HTR-8/SVneo (cell line): ENCODE measurements around the gene MPPED1.

Source experiments
- DNase-seq: peaks from one replicate; pipeline ENCODE4 v3.0.0; 2011; ENCODE audit warnings: low spot score, mixed read lengths; ENCODE audit not compliant: insufficient read length
- FAIRE-seq: peaks from 2 replicates; lab custom pipeline; 2011; peaks lifted over from hg19 to GRCh38; lab: Jason Lieb, UNC

MPPED1 gene

DNA sequence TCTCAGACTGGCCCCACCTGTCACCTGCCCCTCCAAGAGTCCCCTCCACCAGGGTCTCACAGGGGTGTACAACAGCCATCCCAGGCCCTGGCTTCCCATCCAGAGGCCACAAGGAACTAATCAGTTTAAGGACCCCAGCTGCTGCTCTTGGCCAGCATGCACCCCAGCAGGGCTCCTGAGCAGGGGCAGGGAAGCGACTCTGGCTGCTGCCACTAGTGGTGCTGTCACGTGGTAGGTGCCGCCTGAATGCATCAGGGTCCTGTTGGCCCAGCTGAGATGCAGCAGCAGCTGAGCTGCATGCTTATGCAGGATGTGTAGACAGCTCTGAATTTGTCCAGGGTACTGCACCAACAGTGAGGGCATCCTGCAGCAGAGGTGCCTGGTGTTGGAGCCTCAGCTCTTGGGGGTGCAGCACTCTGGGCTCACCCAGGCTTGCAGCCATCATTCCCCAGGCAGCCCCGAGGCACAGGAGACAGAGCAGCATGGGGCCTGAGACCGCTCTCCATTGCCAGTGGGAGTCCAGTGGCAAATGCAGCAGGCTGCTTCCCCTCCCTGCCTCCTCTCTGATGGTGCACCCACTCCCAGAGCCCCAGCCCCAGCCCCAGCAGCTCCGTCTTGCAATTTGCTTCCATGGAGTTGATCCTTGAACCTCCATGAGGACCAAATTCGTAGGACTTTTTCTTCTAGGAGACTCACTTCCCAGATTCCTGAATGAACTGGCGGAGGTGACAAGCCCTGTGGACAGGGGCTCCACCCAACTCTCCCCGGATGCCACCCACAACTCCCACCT, 98.7 kb downstream of the MPPED1 start:
- FAIRE-seq (no peak), DNase-seq (no peak)

DNA sequence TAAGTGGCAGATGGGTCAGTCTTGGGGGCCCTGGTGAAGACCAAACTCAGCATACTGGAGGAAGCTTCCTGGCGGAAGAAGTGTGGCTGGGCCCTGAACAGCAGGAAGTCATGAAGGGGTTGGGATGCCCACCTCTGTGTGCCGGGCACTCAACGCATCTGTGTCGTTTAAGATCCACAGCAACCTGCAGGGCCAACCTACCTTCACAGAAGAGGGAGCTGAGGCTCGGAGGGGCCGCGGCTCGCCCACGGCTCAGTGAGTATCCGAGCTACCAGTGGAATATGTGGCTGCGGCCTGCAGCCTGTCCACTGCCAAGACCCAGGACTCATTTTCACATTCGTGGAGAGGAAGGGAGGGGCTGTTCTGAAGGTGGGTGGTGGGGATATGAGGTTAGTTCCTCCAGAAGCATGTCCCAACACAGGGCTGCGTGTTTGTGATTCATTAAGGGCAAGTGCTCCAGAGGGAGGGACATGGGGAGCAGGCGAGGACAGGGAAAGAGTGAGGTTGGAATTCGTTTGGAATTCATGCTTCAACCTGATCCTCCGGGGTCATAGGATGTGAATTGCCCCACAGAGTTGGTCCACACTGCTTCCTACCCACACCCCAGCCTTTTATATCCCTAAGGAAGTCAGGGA, 99.6 kb downstream of the MPPED1 start:
- no peak for FAIRE-seq
- no peak for DNase-seq

DNA sequence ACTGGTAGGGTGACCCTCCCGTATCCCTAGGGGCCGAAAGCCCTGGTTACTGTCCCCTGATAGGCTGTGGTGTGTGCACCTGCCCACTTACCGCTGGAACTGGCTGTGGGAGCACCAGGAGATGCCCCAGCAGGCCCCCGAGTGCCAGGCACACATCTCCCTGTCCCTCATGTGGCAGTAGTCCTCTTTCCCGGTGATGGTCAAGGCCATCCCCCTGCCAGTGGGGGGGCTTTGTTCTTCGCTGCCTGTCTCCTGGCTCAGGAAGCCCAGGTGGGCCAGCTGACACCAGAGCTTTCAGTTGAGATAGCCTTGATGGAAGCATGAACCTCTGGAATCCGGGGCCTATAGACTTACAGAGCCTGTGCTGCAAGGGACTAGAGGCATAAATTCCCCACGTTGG, 100.5 kb downstream of the MPPED1 start:
- no peak for DNase-seq

DNA sequence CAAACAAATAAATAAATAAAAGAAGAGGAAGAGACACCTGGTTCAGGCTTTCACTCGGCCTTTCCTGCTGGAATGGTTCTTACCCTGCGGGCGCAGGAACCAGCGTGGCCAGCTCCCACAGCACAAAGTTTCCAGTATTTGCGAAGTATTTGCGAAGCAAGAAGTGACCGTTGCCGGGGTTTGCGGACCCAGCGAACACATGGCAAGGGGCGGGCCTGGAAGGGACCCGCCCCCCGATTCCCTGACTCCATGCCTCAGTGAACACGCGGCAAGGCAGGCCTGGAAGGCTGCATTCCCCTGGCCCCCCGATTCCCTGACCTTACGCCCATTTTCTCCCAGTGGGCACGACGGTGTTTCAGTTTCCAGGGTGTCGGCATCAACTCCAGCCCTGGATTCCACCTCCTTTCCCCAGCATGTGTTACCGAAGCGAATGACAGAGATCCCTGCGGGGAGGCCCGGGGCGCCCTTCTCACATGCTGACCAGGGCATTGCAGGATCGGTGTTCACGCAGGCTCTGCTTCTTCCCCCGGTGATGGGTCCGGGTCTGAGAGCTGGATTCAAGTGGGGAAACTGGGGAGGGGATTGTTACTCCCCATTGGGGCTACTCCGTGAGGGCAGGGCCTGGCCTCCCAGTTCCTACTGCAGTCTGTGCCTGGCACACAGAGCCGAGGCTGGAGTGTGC, 102.8 kb downstream of the MPPED1 start:
- no peak for DNase-seq
- FAIRE-seq = no peak

More for the DNA sequence above, 100.5 kb downstream of the MPPED1 start:
- no peak for FAIRE-seq

DNA sequence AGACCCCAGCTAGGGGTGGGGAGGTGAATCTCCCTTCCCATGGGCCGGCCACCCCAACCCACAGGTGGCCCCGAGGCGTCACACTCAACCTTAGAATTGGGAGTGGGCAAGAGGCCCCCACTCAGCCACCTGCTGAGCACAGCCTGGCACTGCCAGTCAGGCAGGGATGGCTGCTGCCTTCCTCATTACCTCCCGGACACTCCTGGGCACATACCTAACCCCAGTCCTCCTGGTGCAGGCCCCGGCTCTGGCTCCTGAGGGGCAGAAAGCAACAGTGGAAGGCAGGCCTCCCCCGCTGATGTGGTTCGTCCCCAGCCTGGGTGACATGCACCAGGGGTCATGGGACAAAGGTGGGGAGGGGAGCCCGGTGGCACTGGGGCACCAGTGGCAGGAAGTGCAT, 103.6 kb downstream of the MPPED1 start:
- FAIRE-seq (no peak), DNase-seq (no peak)

DNA sequence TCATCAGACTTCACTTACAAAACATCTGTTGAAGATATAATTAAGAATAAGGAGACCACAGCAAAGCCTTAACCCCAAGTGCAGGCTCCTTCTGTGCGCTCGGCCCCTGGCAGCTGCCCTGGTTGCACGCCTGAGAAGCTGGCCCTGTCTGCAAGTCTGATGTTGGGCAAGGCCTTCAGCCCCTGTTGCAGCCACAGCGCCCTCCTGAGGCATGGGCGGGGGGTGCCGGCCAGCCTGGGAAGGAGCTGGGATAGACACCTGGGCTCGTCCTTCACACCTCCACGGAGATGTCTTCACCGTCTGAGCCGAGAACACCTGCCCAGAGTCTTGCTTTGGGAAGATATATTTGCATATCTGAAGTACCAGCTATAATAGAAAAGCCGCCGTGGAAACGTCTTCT, 104.1 kb downstream of the MPPED1 start:
- DNase-seq (no peak), FAIRE-seq (no peak)

DNA sequence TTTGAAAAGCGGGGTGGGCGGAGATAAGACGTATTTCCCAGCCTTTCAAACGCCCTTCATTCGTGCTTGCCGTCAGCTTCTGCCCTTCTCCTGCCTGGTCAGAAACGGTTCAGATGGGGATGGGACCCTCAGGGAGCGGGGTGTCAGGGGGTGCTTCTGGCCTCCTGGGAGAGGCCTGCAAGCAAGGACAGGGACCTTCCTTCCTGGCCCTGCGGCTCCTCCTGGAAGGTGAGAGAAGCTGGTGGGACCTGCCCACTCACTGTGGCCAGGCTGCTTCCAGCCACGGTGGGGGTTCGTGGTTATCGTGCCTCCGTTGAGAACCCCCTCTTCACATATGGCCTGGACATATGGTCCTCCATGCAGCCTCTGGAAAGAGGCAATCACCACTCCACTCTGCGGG, 104.6 kb downstream of the MPPED1 start:
- FAIRE-seq = no peak

DNA sequence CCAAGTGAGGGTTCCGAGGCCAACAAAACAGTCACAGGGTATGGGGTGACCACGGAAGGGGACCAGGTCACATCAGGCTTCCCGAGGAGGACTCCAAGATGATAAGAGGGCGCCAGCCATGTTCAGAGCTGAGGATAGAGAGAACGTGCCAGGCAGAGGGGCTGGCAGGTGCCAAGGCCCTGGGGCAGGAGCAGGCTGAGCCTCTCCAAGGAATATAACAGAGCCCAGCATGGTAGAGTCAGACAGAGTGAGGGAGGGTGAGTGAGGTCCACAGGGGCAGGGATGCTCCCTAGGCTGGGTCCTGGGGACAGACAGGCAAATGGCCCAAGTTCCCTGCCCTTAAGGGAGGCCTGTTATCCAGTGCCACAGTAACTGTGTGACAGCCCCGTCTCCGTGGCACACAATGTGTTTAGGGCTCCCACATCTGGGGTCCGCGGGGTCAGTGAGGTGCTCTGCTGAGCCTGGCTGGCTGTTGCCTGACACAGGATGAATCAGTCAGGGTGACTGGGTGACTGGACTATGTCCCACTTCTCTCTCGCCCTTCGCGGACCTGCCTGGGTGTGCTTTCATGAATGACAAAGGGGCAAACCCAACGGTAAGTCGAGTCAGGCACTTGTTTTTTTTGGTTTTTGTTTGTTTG, 105.3 kb downstream of the MPPED1 start:
- no peak for FAIRE-seq

More for the DNA sequence above, 104.6 kb downstream of the MPPED1 start:
- no peak for DNase-seq

DNA sequence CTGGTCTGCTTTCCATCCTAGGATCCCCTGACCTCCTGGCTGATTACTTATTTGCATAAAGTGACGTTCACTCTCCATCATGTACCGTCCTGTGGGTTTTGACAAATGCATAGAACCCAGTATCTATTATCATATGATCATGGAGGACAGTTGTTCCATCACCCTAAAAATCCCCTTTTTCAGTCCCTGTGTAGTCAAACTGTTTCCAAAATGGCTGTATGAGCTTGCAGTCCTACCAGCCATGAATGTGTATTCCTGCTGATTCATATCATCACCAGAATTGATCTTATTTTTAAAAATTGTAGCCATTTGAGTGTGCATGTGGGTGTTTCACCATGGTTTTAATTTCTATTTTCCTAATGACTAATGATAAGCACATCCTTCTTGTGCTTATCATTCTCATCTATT, 108.8 kb downstream of the MPPED1 start:
- FAIRE-seq = no peak
- no peak for DNase-seq

More for the DNA sequence above, 105.3 kb downstream of the MPPED1 start:
- no peak for DNase-seq

DNA sequence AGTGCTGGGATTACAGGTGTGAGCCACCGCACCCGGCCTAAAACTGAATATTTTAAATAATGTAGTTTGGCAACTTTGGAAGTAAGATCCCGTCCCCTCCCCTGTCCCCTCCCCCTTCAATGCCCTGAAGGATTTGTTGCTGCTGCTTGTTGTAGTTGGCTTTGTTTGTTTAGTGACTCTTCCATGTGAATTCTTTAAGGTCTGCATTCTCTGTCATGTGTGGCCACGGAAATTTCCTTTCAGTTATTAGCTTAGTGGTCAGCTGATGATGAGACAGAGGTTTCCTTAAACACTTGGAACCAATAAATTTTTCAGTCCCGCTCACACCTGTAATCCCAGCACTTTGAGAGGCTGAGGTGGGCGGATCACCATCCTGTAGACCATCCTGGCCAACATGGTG, 109.9 kb downstream of the MPPED1 start:
- FAIRE-seq = no peak
- no peak for DNase-seq

DNA sequence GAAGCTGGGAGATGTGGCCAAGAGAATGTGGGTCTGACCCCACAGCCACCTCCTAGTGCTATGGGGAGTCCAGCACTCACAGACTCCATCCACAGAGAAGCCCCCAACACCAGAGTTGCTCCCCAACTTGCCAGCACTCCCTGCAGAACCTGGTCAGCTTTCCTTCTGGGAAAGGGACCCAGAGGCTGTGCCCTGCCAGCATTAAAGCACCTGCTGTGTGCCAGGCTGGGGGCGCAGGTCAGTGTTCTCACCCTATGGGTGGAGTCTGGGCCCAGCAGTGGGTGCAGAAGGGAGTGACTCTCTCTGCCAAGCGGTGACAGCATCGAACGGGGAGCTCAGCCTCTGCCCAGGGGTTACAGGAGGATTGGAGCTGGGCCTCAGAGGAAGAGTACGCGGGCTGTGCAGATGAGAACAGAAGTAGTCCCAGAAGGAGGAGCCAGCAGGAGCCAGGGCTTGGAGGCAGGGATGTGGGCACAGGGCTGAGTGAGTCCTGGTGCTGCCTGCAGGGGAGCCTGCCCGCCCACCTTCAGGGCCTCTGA, 114.4 kb downstream of the MPPED1 start:
- FAIRE-seq (no peak), DNase-seq (no peak)

DNA sequence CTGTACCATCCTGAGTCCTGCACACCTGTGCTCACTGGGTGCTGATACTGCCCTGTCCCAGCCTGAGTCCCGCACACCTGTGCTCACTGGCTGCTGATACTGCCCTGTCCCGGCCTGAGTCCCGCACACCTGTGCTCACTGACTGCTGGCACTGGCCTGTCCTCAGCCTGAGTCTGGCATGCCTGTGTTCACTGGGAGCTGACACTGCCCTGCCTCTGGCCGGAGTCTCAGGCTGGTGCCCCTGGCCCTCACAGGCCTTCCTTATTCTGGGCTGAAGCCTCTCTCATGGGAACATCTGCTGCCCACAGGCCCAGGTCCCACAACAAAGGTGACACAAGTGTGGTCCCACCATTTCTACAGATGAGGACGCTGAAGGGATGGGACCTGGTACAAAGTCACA, 115.1 kb downstream of the MPPED1 start:
- FAIRE-seq = no peak
- DNase-seq = no peak

DNA sequence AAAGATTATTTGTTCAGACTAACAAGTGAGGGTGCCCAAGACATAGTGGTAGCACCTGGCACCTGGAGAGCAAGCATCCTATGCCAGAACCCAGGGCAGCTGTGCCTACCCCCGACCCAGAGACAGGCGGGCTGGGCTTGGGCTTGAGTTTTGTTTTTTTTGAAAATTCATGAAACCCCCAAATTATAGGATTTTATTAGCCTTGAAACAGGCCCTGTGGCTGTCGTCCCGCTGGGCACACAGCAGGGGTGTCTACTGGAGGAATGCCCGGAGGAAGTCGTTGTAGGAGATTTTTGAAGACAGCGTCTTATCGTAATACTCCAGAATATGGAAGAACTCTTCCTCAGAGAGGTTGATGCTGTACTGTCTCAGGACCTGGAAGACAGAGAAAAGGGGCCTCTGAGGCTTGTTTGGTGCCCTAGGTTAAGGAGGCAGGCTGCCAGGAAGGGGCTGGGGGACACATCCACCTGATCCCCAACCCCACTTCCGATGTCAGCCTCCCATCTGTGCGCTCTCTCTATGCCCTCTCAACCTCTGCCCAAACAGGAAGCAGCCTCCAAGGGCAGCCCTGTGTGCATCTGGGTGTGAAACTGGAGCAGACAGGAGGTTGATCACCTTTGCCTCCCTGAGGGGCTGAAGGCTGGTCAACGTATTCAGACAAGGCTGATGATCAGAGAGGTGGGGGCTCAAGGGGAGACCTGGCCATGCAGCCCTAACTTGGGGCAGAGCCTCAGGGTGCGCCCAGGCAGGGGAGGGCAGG, 117.0 kb downstream of the MPPED1 start:
- FAIRE-seq = no peak
- no peak for DNase-seq

DNA sequence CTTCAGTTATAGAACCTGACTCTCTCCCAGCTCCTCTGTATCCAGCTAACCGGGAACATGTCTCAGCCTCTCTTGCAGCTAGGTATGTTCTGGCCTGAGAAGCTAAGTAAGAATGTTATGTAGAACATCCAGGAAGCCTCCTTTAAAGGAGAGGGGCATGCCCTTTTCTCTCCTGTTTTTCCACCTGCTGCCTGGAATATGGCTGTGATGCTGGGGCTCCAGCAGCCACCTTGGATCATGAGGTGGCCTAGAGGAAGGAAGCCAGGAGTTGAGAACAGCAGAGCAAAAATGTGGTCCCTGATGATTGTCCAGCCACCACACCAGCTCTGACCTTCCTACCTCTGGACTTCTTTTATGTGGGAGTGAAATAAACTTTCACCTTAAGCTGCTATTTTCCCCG, 117.6 kb downstream of the MPPED1 start:
- no peak for DNase-seq
- FAIRE-seq = no peak

DNA sequence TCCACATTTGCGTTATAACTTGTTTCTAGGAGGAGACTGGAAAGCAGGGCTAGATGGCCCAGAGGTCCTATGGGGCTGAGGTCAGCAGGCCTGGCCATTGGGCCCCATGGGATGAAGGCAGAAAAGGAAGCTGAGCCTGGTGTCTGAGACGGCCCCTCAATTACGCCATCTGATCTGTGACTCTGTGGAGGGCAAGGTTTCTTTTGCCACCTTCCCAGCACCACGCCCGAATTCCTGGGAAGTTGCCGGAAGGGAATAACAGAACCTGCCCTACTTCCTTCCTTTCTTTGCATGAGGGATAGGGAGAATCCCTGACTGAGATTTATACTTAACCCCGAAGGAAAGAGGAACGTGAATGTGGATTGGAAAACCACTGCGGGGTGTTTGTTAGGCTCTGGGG, 118.1 kb downstream of the MPPED1 start:
- DNase-seq = no peak
- FAIRE-seq = no peak

DNA sequence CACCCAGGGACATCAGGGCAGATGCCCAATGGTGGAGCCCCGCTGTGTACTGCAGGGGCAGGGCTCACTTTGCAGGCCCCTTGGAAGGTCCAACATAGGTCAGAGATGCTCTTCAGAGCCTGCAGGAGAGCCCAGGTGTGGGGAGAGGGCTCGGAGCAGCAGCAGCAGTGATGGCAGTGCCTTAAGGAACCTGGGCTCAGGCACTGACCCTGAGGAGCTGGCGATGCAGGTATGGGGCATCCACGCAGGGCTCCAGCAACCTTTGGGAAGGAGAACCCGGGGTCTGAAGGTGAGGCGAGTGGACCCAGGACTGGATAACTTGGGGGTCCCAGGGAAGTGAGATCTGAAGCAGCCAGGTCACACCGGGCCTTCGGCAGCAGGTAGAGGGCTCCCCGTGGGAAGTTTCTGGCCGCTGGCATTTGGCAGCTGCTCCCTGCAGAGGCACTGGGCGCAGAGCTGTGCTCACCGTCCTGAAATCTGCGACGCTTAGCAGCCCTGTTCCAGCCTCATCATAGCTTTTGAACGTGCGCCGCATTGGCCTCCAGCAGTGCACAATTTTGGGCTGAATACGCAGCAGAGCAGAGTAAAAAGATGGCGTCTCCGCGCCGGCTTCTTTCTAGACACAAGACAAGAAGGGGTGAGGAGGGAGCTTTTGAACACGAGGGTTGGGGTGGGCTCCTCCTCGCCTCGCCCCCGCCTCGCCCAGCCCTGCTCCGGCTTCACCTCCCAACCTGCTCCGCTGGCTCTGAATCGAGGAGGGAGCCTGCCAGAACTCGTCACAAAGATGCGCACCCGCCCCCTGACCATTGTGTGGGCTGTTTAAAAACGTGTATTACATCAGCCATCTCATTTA, 118.8 kb downstream of the MPPED1 start:
- FAIRE-seq (no peak), DNase-seq (no peak)

DNA sequence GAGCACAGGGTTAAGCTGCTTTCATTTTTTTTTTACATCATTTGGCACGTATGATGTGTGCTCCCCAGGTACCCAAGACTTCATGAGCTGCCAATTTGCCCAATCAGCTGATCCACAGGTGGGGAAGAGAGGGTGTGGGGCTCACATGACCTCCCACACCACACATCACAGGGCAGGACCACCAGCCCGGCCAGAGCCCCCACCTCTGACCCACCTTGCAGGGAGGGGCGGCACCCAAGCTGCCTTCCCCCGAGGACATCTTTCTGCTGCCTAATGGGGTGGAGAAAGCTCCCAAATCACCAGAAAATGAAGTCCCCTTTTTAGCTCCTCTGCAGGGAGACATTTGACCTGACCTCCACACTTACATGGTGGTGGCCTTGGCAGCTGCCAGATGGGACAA, 119.8 kb downstream of the MPPED1 start:
- FAIRE-seq (no peak), DNase-seq (no peak)

DNA sequence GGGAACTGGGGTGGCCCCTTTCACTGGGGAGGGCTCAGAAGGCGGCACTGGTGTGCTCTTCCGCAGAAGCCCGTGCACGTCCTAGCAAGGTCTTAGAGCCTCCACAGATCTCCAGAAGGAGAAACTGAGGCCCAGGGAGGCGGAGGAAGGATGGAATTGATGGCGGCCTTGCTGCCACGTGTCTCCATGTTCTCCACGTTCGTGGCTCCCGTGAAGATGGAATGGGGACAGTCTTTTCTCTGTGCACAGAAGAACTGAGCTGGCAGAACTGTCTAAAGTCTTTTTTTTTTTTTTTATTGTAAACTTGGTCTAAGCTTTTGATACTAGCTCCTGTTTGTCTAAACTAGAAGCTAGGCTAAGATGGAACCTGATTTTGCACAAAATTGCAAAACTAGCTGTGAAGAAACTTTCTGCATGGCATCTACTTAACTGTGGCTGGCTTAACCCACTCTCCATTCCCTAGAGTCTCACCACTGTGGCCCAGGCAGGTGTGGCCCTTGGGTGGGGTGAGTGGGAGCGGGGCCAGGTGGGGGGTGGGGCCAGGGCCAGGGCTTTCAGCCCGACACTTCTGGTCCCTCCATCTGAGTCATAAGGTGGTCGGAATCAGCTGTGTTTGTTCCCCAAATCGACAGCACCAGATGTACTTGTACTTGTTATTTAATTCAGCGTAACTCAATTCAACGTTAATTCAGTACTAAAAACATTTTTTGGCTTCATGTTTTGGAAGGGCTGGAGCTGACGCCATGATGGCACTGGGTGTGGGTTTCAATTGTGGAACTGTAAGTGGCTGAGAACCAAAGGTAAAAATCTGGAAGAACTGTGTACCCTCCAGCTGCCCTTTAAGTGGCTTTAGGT, 120.7 kb downstream of the MPPED1 start:
- no peak for FAIRE-seq
- DNase-seq = no peak
